Measurements from ENCODE around the gene ALG12. TPM values are rescaled to one million over a fixed set of nuclear protein-coding genes. Genes with fewer than 3 reads are reported as not detected.

ALG12 gene
- total and polyA plus RNA-seq, 2 of the 13 experiments (the other 11 are each of a cell fraction or from before 2014, with no cell fraction given), result 7.8 to 15.8 TPM

- FAIRE-seq, result no peak
- Histone ChIP-seq H4K20me1 (ENCODE audit: insufficient read depth, low read length) (peaks cover 10% of the 10 kb centered on the region; the same call in 1 of the 2 replicates), H3K36me3 (replicated peaks in 1 of 2; ENCODE audit: control insufficient read depth in 1 of 2, insufficient read depth in 2 of 2, low read length in 2 of 2) (peaks cover 0 to 2% of the 10 kb centered on the region in 2 experiments; a peak in 2 of 5 replicates), H3K4me1 (ENCODE audit: insufficient read depth, low read length) (peaks cover 29% of the 10 kb centered on the region), H3K4me3 (replicated peaks in 1 of 3; ENCODE audit: insufficient read depth in 1 of 3, low read depth in 2 of 3, low read length in 3 of 3) (no peak overlapping the region), H3K9ac (ENCODE audit: insufficient read depth, low read depth, low read length) (no peak overlapping the region), H3K9me3 (ENCODE audit: low read length) (no peaks in the 10 kb centered on the region), H2AFZ (ENCODE audit: low read length) (no peak overlapping the region), H3K79me2 (ENCODE audit: insufficient read depth, low read length) (peaks cover 74% of the 10 kb centered on the region), H3K27ac (ENCODE audit: extremely low read length, insufficient read depth, low read length) (no peak overlapping the region), H3K4me2 (ENCODE audit: low read depth, low read length) (no peak overlapping the region), H3K27me3 (ENCODE audit: control insufficient read depth in 1 of 2, insufficient read depth in 2 of 2, low read length in 2 of 2) (no peaks in the 10 kb centered on the region)
- BruUV-seq (replicated peaks), result no TSS peak
- ATAC-seq, result no peak
- DNase-seq (ENCODE audit: low spot score), result no peak
- 87% methylated on average over 7 of the region's 7 CpGs for WGBS (ENCODE audit: low lambda C conversion rate)
- TF ChIP-seq TFAP4 (IDR thresholded peaks at IDR 0.05; ENCODE audit: borderline replicate concordance, low read depth) (no peak), GATAD1 (CRISPR knock-in tag; IDR thresholded peaks at IDR 0.05) (no peak), DDIT3 (CRISPR knock-in tag; IDR thresholded peaks at IDR 0.05) (no peak), BRCA1 (CRISPR knock-in tag; IDR thresholded peaks at IDR 0.05) (no peak), EED (CRISPR knock-in tag; IDR thresholded peaks at IDR 0.05) (no peak), ZBTB38 (CRISPR knock-in tag; IDR thresholded peaks at IDR 0.05) (peak; percentile 48; the same call in 1 of the 2 replicates)
- in situ Hi-C loops (cut with HindIII; ENCODE audit: extremely low pct_ligation_motif_present, low pct_unique_long_range_greater_than_20kb), result no loop called here
- intact Hi-C loops (cut with micrococcal nuclease; ENCODE audit: unreplicated experiment), result no loop called here
- POLR2A ChIA-PET, result no interaction called here
- CTCF ChIA-PET (ENCODE audit: low intra/inter-chr PET ratio, low total read pairs), result no interaction called here
Observed at GRCh38 chr22:49872347-49872746, 45.9 kb downstream of the ALG12 start.

GRCh38 chr22:49871482-49871881 is 46.8 kb downstream of the ALG12 start:
- no peak overlapping the region for H3K4me3 ChIP-seq (replicated peaks in 1 of 3; ENCODE audit: insufficient read depth in 1 of 3, low read depth in 2 of 3, low read length in 3 of 3)
- H3K9me3 ChIP-seq (ENCODE audit: low read length), result peaks cover 3% of the 10 kb centered on the region; the same call in 1 of the 2 replicates
- peak; percentile 48; the same call in 1 of the 2 replicates for TF ChIP-seq NFYB (CRISPR knock-in tag; IDR thresholded peaks at IDR 0.05)
- TF ChIP-seq, protein P1, sequence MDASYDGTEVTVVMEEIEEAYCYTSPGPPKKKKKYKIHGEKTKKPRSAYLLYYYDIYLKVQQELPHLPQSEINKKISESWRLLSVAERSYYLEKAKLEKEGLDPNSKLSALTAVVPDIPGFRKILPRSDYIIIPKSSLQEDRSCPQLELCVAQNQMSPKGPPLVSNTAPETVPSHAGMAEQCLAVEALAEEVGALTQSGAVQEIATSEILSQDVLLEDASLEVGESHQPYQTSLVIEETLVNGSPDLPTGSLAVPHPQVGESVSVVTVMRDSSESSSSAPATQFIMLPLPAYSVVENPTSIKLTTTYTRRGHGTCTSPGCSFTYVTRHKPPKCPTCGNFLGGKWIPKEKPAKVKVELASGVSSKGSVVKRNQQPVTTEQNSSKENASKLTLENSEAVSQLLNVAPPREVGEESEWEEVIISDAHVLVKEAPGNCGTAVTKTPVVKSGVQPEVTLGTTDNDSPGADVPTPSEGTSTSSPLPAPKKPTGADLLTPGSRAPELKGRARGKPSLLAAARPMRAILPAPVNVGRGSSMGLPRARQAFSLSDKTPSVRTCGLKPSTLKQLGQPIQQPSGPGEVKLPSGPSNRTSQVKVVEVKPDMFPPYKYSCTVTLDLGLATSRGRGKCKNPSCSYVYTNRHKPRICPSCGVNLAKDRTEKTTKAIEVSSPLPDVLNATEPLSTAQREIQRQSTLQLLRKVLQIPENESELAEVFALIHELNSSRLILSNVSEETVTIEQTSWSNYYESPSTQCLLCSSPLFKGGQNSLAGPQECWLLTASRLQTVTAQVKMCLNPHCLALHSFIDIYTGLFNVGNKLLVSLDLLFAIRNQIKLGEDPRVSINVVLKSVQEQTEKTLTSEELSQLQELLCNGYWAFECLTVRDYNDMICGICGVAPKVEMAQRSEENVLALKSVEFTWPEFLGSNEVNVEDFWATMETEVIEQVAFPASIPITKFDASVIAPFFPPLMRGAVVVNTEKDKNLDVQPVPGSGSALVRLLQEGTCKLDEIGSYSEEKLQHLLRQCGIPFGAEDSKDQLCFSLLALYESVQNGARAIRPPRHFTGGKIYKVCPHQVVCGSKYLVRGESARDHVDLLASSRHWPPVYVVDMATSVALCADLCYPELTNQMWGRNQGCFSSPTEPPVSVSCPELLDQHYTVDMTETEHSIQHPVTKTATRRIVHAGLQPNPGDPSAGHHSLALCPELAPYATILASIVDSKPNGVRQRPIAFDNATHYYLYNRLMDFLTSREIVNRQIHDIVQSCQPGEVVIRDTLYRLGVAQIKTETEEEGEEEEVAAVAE (CRISPR knock-in tag; IDR thresholded peaks at IDR 0.05; ENCODE audit: borderline replicate concordance), result peak; percentile 97
- no peak for TF ChIP-seq TOE1 (CRISPR knock-in tag; IDR thresholded peaks at IDR 0.05)
- peak; percentile 67 for TF ChIP-seq NFYC (CRISPR knock-in tag; IDR thresholded peaks at IDR 0.05)
- intact Hi-C loops (cut with micrococcal nuclease; ENCODE audit: unreplicated experiment) (no loop called here), in situ Hi-C loops (cut with HindIII; ENCODE audit: extremely low pct_ligation_motif_present, low pct_unique_long_range_greater_than_20kb) (no loop called here)
- peaks cover 0 to under 1% of the 10 kb centered on the region in 2 experiments; a peak in 1 of 5 replicates for H3K36me3 ChIP-seq (replicated peaks in 1 of 2; ENCODE audit: control insufficient read depth in 1 of 2, insufficient read depth in 2 of 2, low read length in 2 of 2)
- no peak overlapping the region for H2AFZ ChIP-seq (ENCODE audit: low read length)
- CTCF ChIA-PET (ENCODE audit: low intra/inter-chr PET ratio, low total read pairs), result no interaction called here
- no peak overlapping the region for H3K27ac ChIP-seq (ENCODE audit: extremely low read length, insufficient read depth, low read length)
- peaks cover 11% of the 10 kb centered on the region; the same call in 1 of the 2 replicates for H4K20me1 ChIP-seq (ENCODE audit: insufficient read depth, low read length)
- no peak overlapping the region for H3K4me2 ChIP-seq (ENCODE audit: low read depth, low read length)
- no TSS peak for BruUV-seq (replicated peaks)
- FAIRE-seq, result no peak
- no peak for ATAC-seq
- 98% methylated on average over 4 of the region's 4 CpGs for WGBS (ENCODE audit: low lambda C conversion rate)
- no peaks in the 10 kb centered on the region for H3K27me3 ChIP-seq (ENCODE audit: control insufficient read depth in 1 of 2, insufficient read depth in 2 of 2, low read length in 2 of 2)
- POLR2A ChIA-PET, result no interaction called here
- peaks cover 74% of the 10 kb centered on the region for H3K79me2 ChIP-seq (ENCODE audit: insufficient read depth, low read length)
- peaks cover 38% of the 10 kb centered on the region for H3K4me1 ChIP-seq (ENCODE audit: insufficient read depth, low read length)
- no peak for DNase-seq (ENCODE audit: low spot score)
- H3K9ac ChIP-seq (ENCODE audit: insufficient read depth, low read depth, low read length), result no peak overlapping the region
